NCI-H2029 treated with DMSO at 0.1 percent for 48 hours (cell line): ENCODE results near the gene ATP13A4.
"Not testable (repeated sequence)": the region's sequence is repeated elsewhere in the genome, so short reads cannot be mapped to it uniquely, and the experiment has no call there.

Experiments used
- DNase-seq: peaks from one replicate; lab custom pipeline; 2025; lab: John Stamatoyannopoulos, UW

The ATP13A4 gene

DNA sequence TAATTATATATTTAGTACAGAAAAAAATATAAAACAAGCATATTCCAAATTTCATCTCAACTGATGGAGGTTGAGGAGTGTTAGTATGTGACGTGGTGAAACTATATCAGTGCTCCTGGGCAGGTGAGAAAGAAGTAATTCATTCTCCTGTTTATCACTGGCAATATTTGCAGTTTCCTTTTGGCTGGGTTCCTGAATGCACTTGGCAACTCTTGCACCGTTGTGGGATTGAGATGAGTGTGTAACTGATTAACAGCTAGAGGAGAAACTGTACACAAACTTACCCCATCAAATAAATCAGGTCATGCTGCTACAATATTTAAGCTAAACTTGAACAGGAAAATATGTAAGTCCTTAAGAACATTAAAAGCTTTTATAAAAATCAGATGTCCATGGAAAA is 2.1 kb upstream of the ATP13A4 start:
- DNase-seq, result peak; percentile 88

DNA sequence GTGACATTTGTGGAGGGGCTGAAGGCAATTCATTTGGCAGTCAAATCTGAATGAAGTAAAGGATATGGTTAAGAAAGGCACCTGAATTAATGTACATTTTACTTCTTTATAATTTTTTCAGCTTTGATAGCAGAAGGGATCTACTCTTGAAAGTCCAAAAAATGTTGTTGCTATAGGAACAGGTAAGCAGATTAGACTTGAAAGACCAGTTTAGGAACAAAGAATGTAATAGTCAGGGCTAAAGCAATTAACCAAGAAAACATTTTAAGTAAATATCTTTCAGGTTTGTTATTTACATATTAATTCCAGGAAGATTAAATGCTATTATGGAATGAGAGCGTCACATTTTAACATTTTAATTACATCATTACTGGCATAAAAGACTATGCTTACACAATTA is 1.1 kb downstream of the ATP13A4 start:
- no peak for DNase-seq

DNA sequence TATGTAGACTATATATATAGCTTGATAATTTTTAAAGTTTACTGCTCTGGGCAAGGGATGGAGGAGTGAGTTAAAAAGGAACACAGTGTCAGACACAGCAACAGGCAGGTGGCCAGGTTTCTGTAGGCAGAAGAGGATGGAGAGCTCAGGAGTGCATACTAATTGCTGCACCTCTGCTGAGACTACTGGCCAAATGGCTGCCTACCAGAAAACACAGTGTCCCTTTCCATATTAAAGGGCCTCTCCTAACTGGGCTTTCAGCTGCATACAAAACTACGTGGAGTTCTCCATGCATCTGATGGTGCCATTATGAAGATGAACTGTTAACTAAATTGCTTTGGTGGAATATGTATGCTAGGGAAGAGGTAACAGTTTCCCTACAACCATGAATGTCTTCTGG is 1.8 kb downstream of the ATP13A4 start:
- peak; percentile 94 for DNase-seq

DNA sequence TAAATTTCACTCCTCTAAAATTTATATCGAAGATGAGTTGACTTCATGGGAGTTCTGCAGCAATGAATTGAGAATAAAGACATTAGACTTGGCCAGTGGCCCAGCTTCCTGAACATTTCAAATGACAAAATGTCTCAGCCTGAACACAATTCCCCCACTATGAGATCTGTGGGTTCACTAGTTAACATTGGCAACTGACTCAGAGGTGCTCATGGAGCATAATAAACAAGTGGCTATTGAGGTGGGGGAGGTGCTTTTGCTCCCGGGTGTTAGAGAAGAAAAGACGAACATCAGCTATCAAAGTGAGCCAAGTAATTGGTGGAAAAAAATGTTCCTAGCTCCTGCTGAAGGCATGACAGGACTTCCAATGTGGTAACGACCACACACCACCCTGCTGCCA is 6.3 kb downstream of the ATP13A4 start:
- DNase-seq, result no peak

DNA sequence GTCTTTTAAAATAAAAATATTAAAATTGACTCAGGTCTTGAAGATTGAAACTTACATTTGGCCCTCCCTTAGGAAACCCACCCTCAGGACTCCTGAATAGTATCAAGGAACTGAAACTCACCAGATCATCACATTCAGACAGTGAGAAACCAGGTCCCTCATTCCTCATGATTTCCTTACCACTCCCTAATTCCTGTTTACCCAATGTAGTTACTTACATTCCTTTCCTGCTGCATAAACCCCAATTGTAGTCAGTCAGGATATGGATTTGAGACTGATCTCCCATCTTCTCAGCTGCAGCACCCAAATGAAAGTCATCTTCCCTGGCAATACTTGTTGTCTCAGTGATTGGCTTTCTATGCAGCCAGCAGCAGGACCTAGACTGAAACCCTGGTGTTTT is 8.6 kb downstream of the ATP13A4 start:
- DNase-seq, result no peak

DNA sequence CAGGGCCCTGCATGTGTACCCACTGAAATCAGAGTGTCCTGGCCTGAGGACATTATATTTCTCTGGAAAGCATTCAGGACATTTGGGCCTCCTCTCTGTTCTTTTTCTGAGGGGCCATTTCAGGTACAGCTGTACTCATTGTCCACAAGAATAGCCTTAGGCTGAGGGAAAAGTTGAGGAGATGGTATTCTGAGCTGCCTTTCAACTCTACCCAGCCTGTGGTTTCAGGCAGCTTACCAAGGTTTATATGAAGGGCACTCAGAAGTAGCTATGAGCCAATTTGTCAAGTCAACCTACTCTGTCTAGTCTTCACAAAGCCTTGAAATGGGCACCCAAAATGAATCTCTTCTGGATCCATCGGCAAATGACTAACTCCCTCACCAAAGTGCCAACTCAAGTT is 9.4 kb downstream of the ATP13A4 start:
- no peak for DNase-seq

GRCh38 chr3:193544289-193544688 is 10.4 kb downstream of the ATP13A4 start:
- DNase-seq, result no peak

GRCh38 chr3:193530231-193531165 is 24.2 kb downstream of the ATP13A4 start:
- DNase-seq, result no peak

- not testable (repeated sequence) for DNase-seq
Measured at GRCh38 chr3:193526085-193526484, 28.6 kb downstream of the ATP13A4 start.

- no peak for DNase-seq
Measured at GRCh38 chr3:193522473-193522872, 32.2 kb downstream of the ATP13A4 start.

DNA sequence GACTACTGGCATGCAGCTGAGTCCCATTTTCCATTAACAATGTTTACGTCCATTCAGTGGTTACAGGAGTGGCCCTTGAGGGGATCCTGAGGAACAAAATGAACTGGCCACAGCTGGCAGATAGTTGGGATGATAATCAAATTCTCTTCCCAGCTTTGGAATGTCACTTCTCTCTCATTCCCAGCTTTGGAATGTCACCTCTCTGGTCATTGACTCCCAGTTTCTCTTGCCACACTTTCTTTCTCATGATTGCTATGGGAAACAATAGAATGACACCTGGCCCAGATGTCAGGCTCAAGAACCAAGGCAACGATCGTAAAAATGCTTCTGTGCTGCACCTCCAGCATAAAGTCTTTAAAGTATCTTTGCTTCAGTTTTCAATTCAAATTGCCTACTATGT is 34.0 kb downstream of the ATP13A4 start:
- DNase-seq, result no peak

GRCh38 chr3:193515966-193516365 is 38.7 kb downstream of the ATP13A4 start:
- no peak for DNase-seq

DNA sequence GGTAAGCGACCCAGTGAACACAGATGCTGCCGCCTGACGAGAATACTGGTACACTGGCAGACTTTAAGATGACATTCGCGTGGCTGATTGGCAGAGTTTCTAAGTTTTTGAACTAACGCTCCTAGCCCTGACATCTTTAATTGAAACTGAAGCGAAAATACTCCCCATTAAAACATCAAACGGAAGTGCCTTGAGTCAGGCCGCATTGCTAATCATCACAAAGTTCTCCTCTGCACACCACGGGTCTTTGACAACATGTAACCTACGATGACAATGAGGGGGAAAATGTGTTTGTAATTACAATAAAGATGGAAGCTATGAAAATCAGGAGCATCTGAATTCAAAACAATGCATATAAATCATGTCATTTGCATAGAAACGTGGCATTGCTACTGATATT is 44.5 kb downstream of the ATP13A4 start:
- no peak for DNase-seq

DNA sequence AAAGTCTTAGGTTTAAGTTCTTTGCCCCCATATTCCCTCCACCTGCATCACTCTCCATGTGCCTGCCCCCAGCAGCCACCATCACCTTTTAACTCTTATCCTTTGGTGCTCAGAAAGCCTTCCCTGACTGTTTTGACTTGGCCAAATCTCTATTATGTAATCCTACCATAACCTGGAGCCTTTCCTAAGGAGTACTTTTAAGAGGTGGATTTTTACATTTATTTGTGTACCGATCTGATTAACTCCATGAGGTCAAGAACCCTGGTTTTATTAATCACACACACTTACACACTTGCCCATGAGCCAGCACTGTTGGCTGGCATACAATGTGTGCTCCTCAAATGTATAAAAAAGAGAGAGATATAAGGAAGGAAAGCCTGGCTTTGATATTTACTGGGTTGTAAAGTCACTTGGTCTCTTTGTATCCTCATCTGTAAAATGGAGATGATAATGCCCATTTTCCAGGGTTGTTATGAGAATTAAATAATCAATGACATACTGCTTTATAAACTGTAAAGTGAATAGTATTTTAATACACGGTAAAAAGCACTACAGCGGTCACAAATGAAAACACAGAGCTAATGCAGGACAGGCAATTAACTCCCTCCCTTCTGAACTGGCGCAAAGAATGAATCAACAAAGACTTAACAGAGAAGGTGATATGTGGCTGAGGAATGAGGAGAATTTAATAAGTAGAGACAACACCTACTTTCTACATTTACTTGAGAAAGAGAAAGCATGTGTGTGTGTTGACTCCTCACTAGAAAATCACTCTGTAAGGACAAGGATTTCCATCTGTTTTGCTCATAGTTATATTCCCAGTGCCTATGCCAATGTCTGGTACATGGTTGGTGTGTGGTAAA is 45.4 kb downstream of the ATP13A4 start:
- peak; percentile 7 for DNase-seq

DNA sequence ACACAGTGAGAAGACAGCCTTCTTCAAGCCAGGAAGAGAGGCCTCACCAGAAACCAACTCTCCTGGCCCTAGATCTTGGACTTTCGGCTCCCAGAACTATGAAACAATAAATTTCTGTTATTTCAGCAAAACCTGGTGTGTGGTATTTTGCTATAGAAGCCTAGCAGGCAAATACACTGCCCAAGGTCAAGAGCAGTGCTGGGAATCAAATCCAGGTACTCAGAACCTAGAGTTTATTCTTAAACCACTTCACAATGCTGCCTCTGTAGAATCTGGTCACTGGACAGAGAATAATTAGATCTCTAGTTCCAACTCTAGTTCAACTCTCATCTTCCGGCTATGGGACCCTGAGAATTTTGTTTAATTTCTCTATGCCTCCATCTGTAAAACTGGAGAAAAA is 46.6 kb downstream of the ATP13A4 start:
- no peak for DNase-seq

DNA sequence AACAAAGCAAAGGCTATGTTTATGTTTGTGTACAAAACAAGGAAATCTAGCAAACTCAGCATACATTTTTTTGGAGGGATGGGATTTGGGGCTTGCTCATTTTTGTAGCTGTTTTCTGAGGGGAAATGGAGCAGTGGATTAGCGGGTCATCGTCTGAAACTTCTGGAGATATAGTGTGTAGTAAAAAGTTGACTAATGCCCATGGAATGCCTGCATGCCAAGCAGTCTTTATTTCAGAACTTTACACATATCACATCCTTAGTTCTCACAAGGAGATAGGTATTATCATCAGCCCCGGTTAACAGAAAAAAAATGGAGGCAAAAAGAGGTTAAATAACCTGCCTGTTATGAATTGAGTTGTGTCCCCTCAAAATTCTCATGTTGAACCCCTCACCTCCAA is 47.1 kb downstream of the ATP13A4 start:
- DNase-seq, result no peak

- no peak for DNase-seq
Measured at GRCh38 chr3:193506921-193507320, 47.8 kb downstream of the ATP13A4 start.

DNA sequence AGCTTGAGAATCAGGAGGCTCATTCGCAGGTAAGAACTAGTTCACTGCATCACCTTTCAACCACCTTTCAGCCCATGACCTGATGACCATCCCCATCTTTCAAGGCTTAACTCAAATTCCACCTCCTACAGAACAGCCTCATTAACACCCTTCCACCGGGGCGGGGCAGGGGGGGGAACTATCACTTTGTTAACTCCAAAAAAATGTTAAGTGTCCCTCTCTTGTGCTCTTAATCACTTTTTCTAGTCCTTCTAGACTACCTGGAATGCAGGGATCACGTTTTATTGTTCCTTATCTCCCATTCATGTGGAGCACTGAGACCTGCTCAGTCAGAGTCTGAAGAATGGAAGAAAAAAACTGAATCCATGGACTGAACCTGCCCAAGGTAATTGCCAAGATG is 51.8 kb downstream of the ATP13A4 start:
- no peak for DNase-seq

GRCh38 chr3:193499801-193500485 is 54.8 kb downstream of the ATP13A4 start:
- DNase-seq, result no peak

- no peak for DNase-seq
Measured at GRCh38 chr3:193499136-193499770, 55.4 kb downstream of the ATP13A4 start.

DNA sequence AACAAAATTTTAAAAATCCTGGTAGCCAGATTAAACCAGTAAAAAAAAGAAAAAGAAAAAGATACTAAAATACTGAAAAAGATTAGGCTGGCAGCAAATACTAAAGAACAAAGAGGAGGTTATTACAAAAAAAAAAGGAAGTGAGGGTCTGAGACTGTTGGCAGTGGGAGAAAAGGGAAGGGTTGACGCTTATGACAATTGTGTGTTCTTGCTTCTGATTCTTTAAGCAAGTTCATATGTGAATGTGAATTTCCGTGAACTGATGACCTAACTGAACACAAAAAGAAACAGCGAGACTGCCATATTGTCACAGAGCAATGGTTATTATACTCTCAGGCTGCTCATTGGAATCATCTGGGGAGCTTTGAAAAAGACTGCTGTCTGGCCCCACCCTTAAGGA is 56.5 kb downstream of the ATP13A4 start:
- no peak for DNase-seq

DNA sequence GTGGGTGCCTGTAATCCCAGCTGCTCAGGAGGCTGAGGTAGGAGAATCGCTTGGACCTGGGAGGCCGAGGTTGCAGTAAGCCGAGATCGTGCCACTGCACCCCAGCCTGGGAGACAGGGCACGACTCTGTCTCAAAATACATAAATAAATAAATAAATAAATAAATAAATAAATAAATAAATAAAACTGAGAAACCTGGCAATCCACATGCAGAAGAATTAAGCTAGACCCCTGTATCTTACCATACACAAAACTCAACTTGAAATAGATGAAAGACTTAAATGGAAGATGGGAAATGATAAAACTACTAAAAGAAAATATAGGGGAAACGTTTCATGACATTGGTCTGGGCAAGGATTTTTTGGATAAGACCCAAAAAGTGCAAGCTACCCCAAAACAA is 58.0 kb downstream of the ATP13A4 start:
- DNase-seq, result no peak
